ENCODE measurements around the gene TMC5.

- TF ChIP-seq CTCF (IDR thresholded peaks at IDR 0.05): peak in 1 of 4 experiments; percentile 21
- TF ChIP-seq POLR2AphosphoS5 (IDR thresholded peaks at IDR 0.05): no peak
- TF ChIP-seq POLR2A (IDR thresholded peaks at IDR 0.05): no peak
Observed at GRCh38 chr16:19410435-19411171, 7.1 kb upstream of the TMC5 start.

Data from gastroesophageal sphincter (tissue), 3 donors.